Measurements from ENCODE around the gene PRRC2A.

The PRRC2A gene

GRCh38 chr6:31624070-31624469 is 3.6 kb downstream of the PRRC2A start:
- H3K4me3 ChIP-seq (ENCODE audit: control insufficient read depth, low read depth, low read length), result no peak overlapping the region
- TF ChIP-seq, protein P1, sequence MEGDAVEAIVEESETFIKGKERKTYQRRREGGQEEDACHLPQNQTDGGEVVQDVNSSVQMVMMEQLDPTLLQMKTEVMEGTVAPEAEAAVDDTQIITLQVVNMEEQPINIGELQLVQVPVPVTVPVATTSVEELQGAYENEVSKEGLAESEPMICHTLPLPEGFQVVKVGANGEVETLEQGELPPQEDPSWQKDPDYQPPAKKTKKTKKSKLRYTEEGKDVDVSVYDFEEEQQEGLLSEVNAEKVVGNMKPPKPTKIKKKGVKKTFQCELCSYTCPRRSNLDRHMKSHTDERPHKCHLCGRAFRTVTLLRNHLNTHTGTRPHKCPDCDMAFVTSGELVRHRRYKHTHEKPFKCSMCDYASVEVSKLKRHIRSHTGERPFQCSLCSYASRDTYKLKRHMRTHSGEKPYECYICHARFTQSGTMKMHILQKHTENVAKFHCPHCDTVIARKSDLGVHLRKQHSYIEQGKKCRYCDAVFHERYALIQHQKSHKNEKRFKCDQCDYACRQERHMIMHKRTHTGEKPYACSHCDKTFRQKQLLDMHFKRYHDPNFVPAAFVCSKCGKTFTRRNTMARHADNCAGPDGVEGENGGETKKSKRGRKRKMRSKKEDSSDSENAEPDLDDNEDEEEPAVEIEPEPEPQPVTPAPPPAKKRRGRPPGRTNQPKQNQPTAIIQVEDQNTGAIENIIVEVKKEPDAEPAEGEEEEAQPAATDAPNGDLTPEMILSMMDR (IDR thresholded peaks at IDR 0.05; ENCODE audit: control insufficient read depth, insufficient read depth, low read depth, low read length, missing control alignments), result no peak
- DNase-seq (ENCODE audit: low read depth), result no peak

GRCh38 chr6:31626952-31627351 is 6.4 kb downstream of the PRRC2A start:
- TF ChIP-seq, protein P1 (IDR thresholded peaks at IDR 0.05; ENCODE audit: control insufficient read depth, insufficient read depth, low read depth, low read length, missing control alignments), result no peak
- H3K4me3 ChIP-seq (ENCODE audit: control insufficient read depth, low read depth, low read length), result no peak overlapping the region
- DNase-seq (ENCODE audit: low read depth), result no peak

GRCh38 chr6:31627690-31628287 is 7.3 kb downstream of the PRRC2A start:
- TF ChIP-seq, protein P1 (IDR thresholded peaks at IDR 0.05; ENCODE audit: control insufficient read depth, insufficient read depth, low read depth, low read length, missing control alignments), result no peak
- no peak overlapping the region for H3K4me3 ChIP-seq (ENCODE audit: control insufficient read depth, low read depth, low read length)
- no peak for DNase-seq (ENCODE audit: low read depth)

DNA sequence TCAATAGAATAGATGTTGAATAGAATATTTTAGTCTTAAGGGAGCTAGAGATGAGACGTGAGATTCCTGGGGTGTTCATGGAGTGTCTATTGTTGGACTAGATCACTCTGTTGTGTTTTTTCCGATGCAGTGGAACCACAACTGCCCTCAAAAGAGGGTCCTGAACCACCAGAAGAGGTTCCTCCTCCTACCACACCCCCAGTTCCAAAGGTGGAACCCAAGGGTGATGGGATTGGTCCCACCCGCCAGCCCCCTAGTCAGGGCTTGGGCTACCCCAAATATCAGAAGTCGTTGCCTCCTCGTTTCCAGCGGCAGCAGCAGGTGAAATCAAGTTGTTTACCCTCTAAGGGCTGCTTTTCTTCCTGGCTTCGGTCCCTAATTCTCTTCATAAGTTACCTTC is 8.5 kb downstream of the PRRC2A start:
- TF ChIP-seq, protein P1 (IDR thresholded peaks at IDR 0.05; ENCODE audit: control insufficient read depth, insufficient read depth, low read depth, low read length, missing control alignments), result no peak
- no peak for DNase-seq (ENCODE audit: low read depth)
- H3K4me3 ChIP-seq (ENCODE audit: control insufficient read depth, low read depth, low read length), result no peak overlapping the region

- TF ChIP-seq, protein P1 (IDR thresholded peaks at IDR 0.05; ENCODE audit: control insufficient read depth, insufficient read depth, low read depth, low read length, missing control alignments), result no peak
- H3K4me3 ChIP-seq (ENCODE audit: control insufficient read depth, low read depth, low read length), result no peak overlapping the region
- no peak for DNase-seq (ENCODE audit: low read depth)
These were observed 9.8 kb downstream of the PRRC2A start for GRCh38 chr6:31630177-31630934.

DNA sequence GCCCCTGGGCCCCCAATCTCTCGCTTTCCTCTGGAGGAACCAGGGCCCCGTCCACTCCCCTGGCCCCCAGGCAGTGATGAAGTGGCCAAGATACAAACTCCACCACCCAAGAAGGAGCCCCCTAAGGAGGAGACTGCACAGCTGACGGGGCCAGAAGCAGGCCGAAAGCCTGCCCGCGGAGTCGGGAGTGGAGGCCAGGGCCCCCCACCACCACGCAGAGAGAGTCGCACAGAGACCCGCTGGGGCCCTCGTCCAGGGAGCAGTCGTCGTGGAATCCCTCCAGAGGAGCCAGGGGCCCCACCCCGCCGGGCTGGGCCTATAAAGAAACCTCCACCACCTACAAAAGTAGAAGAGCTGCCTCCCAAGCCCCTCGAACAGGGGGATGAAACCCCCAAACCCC is 10.7 kb downstream of the PRRC2A start:
- no peak for DNase-seq (ENCODE audit: low read depth)
- TF ChIP-seq, protein P1 (IDR thresholded peaks at IDR 0.05; ENCODE audit: control insufficient read depth, insufficient read depth, low read depth, low read length, missing control alignments), result no peak
- H3K4me3 ChIP-seq (ENCODE audit: control insufficient read depth, low read depth, low read length), result no peak overlapping the region
